ENCODE results near the gene KRT37. TPM values are rescaled to one million over a fixed set of nuclear protein-coding genes. Genes with fewer than 3 reads are reported as not detected.

Gene KRT37
- total and polyA plus RNA-seq, 9 of the 15 experiments (the other 6 are each of a cell fraction or from before 2014, with no cell fraction given): not detected

DNA sequence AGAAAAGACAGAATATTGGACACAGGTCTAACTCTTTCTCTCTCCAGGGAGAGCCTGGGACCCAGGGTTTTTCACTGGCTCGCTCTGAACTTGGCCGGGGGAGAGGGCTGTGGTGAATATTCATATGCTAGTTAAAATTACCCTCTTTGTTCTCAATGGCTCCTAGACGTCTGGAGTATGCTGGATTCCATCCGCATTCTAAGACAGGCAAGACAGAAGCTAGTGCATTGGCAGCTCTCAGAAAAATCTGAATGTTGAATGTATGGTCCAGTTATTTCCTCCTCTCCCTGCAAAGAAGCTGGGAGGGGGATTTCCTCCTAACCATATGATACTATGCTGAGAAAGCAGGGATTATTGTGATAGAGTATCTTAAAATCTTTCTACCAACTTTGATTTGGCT lies 36.7 kb downstream of the KRT37 start:
- no peaks in the 10 kb centered on the region for H3K36me3 ChIP-seq (ENCODE audit: control insufficient read depth, insufficient read depth, low read length)
- no peaks in the 10 kb centered on the region for H3K4me1 ChIP-seq (replicated peaks in 1 of 2; ENCODE audit: control insufficient read depth in 2 of 2, insufficient read depth in 2 of 2, low read length in 2 of 2)
- no peak overlapping the region for H3K27ac ChIP-seq (ENCODE audit: extremely low read depth, low read depth, low read length)
- no peak overlapping the region for H3K4me3 ChIP-seq
- DNase-seq (ENCODE audit: extremely low read depth in 1 of 4, low spot score in 3 of 4): no peak
- intact Hi-C loops (cut with micrococcal nuclease): no loop called here
- no peak for FAIRE-seq
- ChIA-PET CTCF (ENCODE audit: low intra/inter-chr PET ratio) (no interaction called here), POLR2A (no interaction called here)
- BruUV-seq (replicated peaks): no TSS peak
- ATAC-seq: no peak
- H3K79me2 ChIP-seq (ENCODE audit: control insufficient read depth, insufficient read depth, low read length): no peaks in the 10 kb centered on the region
- no peaks in the 10 kb centered on the region for H3K9me3 ChIP-seq (replicated peaks; ENCODE audit: control insufficient read depth, insufficient read depth, low read depth, low read length)
- no peak for TF ChIP-seq PML (IDR thresholded peaks at IDR 0.05; ENCODE audit: low read length)
- TF ChIP-seq ZNF830 (CRISPR knock-in tag; IDR thresholded peaks at IDR 0.05): no peak
- TF ChIP-seq NR3C1 (CRISPR knock-in tag; IDR thresholded peaks at IDR 0.05): no peak
- TF ChIP-seq POLR2AphosphoS5 (IDR thresholded peaks at IDR 0.05; ENCODE audit: control insufficient read depth, insufficient read depth, low read depth, low read length): no peak
- TF ChIP-seq HES1 (IDR thresholded peaks at IDR 0.05; ENCODE audit: low read depth): no peak
- no peak for TF ChIP-seq CBFA2T3 (IDR thresholded peaks at IDR 0.05)
- no peak for TF ChIP-seq ZNF695 (CRISPR knock-in tag; IDR thresholded peaks at IDR 0.05)
- TF ChIP-seq ADNP (tag; IDR thresholded peaks at IDR 0.05): no peak
- no peak for TF ChIP-seq PYGO2 (tag; IDR thresholded peaks at IDR 0.05)
- no peak for TF ChIP-seq KAT7 (CRISPR knock-in tag; IDR thresholded peaks at IDR 0.05; ENCODE audit: borderline replicate concordance)
- no peak for TF ChIP-seq ZNF12 (CRISPR knock-in tag; IDR thresholded peaks at IDR 0.05)
- TF ChIP-seq RB1 (IDR thresholded peaks at IDR 0.05; ENCODE audit: low read depth): no peak
- no peak for TF ChIP-seq MEIS2 (IDR thresholded peaks at IDR 0.05; ENCODE audit: partially characterized antibody)
- no peak for TF ChIP-seq MCM5 (IDR thresholded peaks at IDR 0.05; ENCODE audit: low read depth)
- TF ChIP-seq SAP30 (IDR thresholded peaks at IDR 0.05; ENCODE audit: borderline replicate concordance, insufficient read depth, low read depth, low read length, poor library complexity, severe bottlenecking): no peak
- no peak for TF ChIP-seq MBD1 (CRISPR knock-in tag; IDR thresholded peaks at IDR 0.05)
- TF ChIP-seq PHF20 (IDR thresholded peaks at IDR 0.05; ENCODE audit: partially characterized antibody): no peak
- no peak for TF ChIP-seq TRIM28 (IDR thresholded peaks at IDR 0.05)
- TF ChIP-seq TCFL5 (CRISPR knock-in tag; conservative IDR thresholded peaks at IDR 0.05): no peak
- no peak overlapping the region for H3K4me2 ChIP-seq (ENCODE audit: insufficient read depth, low read length)
- H3K27me3 ChIP-seq (ENCODE audit: control insufficient read depth in 2 of 2, insufficient read depth in 2 of 2, low read length in 2 of 2): peaks cover under 1 to 6% of the 10 kb centered on the region in 2 experiments; a peak in 2 of 5 replicates
- WGBS (ENCODE audit: insufficient coverage, low coverage, missing lambda C conversion rate): 0% methylated on average over 4 of the region's 4 CpGs
- H2AFZ ChIP-seq (ENCODE audit: low read depth, low read length): no peak overlapping the region
- in situ Hi-C loops (cut with MboI): no loop called here
- no peak overlapping the region for H3K9ac ChIP-seq (ENCODE audit: insufficient read depth in 1 of 2, low read depth in 2 of 2, low read length in 2 of 2)
- no peaks in the 10 kb centered on the region for H4K20me1 ChIP-seq (replicated peaks; ENCODE audit: control insufficient read depth, insufficient read depth, low read length)
- H3K9me1 ChIP-seq (ENCODE audit: control insufficient read depth, insufficient read depth, low read length): no peaks in the 10 kb centered on the region

Measured in K562 (cell line).